LNCaP clone FGC (cell line): ENCODE data around the gene MYO18B.

Experiments
- DNase-seq: peaks from one replicate; pipeline ENCODE4 v3.0.0-alpha.2; 2011; ENCODE audit warnings: low read depth
- H3K4me3 ChIP-seq: 2 replicates; pipeline ENCODE4 v1.5.1; 2011; ENCODE audit warnings: mild to moderate bottlenecking, low read depth, low read length, control low read depth
- TF ChIP-seq, protein P1 (sequence below): IDR thresholded peaks from 2 replicates; pipeline ENCODE4 v1.5.1; 2012; ENCODE audit warnings: mild to moderate bottlenecking; ENCODE audit not compliant: control insufficient read depth, insufficient read depth; ENCODE audit errors: extremely low read depth

MYO18B gene

DNA sequence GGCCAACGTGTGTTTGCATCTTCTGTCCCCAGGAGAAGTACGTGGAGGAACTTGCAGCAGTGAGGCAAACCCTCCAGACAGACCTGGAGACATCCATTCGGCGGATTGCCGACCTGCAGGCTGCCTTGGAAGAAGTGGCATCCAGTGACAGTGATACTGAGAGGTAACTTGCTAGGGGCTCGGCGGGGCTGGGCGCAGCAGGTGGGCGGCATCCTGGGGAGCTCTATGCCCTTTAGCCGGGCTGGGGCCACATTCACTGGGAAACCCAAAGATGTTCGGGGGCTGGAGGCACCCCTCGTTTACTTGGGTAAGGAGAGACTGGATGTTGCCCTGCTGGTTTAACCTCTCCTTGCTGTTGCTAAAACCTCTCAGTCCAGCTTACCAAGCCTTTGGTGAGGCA, 250.3 kb downstream of the MYO18B start:
- no peak overlapping the region for H3K4me3 ChIP-seq
- DNase-seq = no peak
- TF ChIP-seq, protein P1, sequence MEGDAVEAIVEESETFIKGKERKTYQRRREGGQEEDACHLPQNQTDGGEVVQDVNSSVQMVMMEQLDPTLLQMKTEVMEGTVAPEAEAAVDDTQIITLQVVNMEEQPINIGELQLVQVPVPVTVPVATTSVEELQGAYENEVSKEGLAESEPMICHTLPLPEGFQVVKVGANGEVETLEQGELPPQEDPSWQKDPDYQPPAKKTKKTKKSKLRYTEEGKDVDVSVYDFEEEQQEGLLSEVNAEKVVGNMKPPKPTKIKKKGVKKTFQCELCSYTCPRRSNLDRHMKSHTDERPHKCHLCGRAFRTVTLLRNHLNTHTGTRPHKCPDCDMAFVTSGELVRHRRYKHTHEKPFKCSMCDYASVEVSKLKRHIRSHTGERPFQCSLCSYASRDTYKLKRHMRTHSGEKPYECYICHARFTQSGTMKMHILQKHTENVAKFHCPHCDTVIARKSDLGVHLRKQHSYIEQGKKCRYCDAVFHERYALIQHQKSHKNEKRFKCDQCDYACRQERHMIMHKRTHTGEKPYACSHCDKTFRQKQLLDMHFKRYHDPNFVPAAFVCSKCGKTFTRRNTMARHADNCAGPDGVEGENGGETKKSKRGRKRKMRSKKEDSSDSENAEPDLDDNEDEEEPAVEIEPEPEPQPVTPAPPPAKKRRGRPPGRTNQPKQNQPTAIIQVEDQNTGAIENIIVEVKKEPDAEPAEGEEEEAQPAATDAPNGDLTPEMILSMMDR = no peak

DNA sequence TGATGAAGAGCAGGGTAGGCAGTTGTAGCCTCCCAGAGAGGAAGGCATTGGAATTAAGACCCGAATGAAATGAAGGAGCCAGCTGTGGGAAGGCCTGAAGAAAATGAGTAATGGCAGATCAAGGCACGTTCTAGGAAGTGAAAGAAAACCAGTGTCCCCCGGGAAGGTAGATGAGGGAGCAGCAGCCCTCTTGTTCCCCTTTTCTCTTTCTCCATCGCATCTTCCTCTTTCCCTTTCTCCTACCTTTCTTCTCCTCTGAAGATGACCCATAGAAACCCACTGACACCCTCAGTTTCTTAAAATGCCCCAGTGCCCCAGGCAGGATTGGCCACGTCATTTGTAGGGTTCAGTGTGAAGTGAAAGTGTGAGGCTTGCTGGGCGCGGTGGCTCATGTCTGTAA, 254.7 kb downstream of the MYO18B start:
- H3K4me3 ChIP-seq = no peak overlapping the region
- no peak for DNase-seq
- TF ChIP-seq, protein P1 = no peak

DNA sequence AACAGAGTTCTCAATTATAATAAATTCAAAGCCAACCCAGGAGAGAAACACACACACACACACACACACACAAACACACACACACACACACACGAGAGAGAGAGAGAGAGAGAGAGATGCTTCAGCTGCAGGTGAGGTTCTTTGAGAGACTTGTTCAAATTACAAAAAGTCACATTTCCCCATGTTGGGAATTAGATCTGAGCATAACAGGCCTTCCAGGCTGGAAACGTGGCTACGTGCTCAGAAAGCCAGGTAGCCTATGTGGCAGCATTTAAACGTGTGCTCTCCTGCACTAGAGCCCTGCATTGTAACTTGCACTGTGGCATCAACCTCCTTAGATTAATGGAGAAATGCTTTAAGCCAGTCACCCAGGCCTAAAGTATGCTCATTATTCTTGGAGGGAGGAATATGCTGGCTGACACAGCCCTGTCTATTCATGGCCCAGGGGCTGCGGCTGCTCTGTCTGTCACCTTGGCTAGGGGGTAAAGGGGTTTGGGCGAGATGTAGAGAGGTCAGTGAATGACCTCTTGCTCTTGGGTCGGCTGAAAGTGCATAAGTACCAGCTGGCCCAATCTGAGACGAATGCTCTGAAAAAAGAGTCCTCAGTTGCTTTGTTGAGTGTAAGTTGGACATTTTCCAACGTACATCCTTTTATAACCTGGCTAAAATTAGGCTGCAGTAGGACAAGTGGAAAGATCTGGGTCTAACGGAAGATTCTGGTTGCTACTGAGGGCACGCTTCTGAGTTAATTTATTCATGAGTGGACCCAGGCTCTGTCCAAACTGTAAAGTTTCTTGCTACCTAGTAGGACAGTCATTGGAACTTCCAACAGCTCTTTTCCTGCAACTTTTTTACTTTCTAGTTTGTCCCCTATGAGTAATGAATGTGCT, 256.1 kb downstream of the MYO18B start:
- TF ChIP-seq, protein P1 = no peak
- no peak for DNase-seq
- no peak overlapping the region for H3K4me3 ChIP-seq

DNA sequence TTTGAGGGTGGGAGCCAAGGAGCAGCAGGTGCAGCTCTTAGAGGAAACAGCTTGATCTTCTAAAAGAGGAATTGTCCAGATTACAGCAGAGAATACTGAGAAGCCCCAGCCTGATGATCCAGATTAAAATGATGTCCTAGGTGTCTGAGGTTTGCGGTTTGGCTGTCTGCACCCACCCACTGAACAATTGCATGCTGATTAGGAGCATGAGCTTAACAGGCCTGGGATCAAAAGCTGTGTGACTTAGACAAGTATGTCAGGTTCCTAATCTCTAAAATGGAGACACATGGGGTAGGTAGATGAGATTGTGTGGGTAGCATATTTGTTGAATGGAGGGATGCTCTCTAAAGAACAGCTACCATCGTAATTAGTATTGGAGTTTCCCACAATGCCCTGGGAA, 260.5 kb downstream of the MYO18B start:
- H3K4me3 ChIP-seq = no peak overlapping the region
- TF ChIP-seq, protein P1 = no peak
- no peak for DNase-seq

DNA sequence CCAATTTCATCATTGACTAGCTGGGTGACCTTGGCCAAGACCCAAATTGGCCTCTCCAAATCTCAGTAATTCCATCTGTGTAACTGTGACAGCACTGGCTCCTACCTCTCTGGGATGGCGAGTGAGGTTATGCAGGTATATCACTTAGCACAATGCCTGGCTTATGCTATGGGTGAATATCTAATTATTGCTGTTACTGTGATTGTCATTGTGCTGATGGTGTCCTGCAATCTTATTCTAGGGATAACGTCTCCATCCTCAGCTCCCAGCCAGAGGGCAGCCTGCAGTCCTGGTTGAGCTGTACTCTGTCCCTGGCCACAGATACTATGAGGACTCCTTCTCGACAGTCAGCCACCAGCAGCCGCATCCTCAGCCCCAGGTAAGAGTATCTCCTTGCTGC, 262.5 kb downstream of the MYO18B start:
- H3K4me3 ChIP-seq = no peak overlapping the region
- TF ChIP-seq, protein P1 = no peak
- DNase-seq = no peak

DNA sequence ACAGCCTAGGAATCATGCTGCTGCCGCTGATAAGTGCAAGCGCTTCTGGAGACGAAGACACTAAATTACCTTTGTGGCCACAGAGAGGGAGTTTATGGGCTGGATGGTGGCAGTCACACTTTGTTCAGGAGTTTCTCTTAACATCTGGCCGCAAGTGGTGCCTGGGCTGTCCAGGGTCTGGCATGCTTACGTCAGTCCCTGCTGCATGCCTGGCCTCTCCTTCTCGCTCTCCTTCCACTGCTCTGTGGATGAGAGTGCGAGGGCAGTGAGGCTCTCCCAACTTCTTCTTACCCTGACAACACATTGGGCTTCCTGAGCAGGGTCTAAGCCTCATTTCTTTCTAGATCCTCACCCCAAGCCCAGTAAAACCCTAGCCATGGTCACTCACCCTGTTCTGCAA, 266.6 kb downstream of the MYO18B start:
- no peak for DNase-seq
- TF ChIP-seq, protein P1 = no peak
- no peak overlapping the region for H3K4me3 ChIP-seq

DNA sequence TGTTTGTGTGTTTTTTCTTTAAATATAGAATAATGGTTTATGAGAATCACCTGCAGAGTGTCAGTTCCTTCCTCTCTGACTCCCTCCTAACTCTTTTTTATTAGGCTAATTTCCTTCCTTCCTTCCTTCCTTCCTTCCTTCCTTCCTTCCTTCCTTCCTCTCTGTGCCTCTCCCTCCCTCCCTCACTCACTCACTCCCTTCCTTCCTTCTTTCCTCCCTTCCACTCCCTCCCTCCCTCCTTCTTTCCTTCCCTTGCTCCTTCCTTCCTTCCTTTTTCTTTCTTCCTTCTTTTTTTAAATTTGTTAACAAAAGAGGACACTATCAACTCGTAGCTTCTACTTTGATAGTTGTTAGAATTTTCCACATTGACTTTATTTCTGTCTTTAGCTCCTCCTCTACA, 274.9 kb downstream of the MYO18B start:
- H3K4me3 ChIP-seq = no peak overlapping the region
- DNase-seq = no peak
- TF ChIP-seq, protein P1 = no peak
